K562 (cell line): Measurements from ENCODE around the gene MYOCD. TPM values are rescaled to one million over a fixed set of nuclear protein-coding genes. Genes with fewer than 3 reads are reported as not detected.

ENCODE experiments used
- CREM ChIP-seq: IDR thresholded peaks from 2 replicates; pipeline ENCODE4 v1.6.1; 2014; ENCODE audit warnings: antibody characterized with exemption, low read depth
- ESRRB ChIP-seq: fragments of 250-450 bp; sonication (Bioruptor Pico); IDR thresholded peaks from 2 replicates; pipeline ENCODE4 v1.5.0; 2020; ENCODE audit warnings: mild to moderate bottlenecking, moderate library complexity, borderline replicate concordance
- JUNB ChIP-seq: fragments of 450-650 bp; formaldehyde crosslinking; conservative IDR thresholded peaks from 2 replicates; pipeline ENCODE4 v1.4.0; 2020; ENCODE audit warnings: mild to moderate bottlenecking
- MAZ ChIP-seq, 2 experiments: fragments of 450-650 bp in 1 of 2; sonication (generic) in 1 of 2; formaldehyde crosslinking; IDR thresholded peaks in 1 of 2; conservative IDR thresholded peaks in 1 of 2; 2 replicates each; pipeline versions ENCODE4 v1.4.0 to v1.5.0; 2020; ENCODE audit warnings: mild to moderate bottlenecking in 1 of 2, missing genetic modification reagents in 1 of 2
- NFYB ChIP-seq: IDR thresholded peaks from 2 replicates; pipeline ENCODE4 v1.6.1; 2011; ENCODE audit warnings: mild to moderate bottlenecking, moderate library complexity; ENCODE audit not compliant: insufficient read length; ENCODE audit errors: extremely low read depth
- RBFOX2 ChIP-seq: fragments of 200-400 bp; formaldehyde crosslinking; IDR thresholded peaks from 2 replicates; pipeline ENCODE4 v1.6.1; 2017; ENCODE audit warnings: low read depth, mild to moderate bottlenecking, low read length, moderate library complexity
- SMAD4 ChIP-seq: fragments of 250-450 bp; sonication (Bioruptor Pico); conservative IDR thresholded peaks from 2 replicates; pipeline ENCODE4 v1.8.0; 2021; ENCODE audit warnings: inconsistent platforms, mild to moderate bottlenecking, moderate library complexity
- STAT5A ChIP-seq: IDR thresholded peaks from 2 replicates; pipeline ENCODE4 v1.6.1; 2012; ENCODE audit warnings: low read length, inconsistent platforms, borderline replicate concordance
- U2AF1 ChIP-seq: fragments of 200-400 bp; formaldehyde crosslinking; optimal IDR thresholded peaks from 2 replicates; pipeline ENCODE3; 2017; ENCODE audit warnings: mild to moderate bottlenecking, low read depth, low read length, moderate library complexity
- ZNF785 ChIP-seq: fragments of 250-450 bp; sonication (Bioruptor Pico); IDR thresholded peaks from 2 replicates; pipeline ENCODE4 v1.4.0; 2020; ENCODE audit warnings: mild to moderate bottlenecking
- polyA plus RNA-seq, 8 experiments: library from polyadenylated mRNA; depleted of rRNA in 4 of 8; stranded (reverse) in 5 of 8; unstranded in 3 of 8; fragments of >200 nt; fragmentation: Nextera tagmentation in 2 of 8; fragmentation: Illumina TruSeq in 1 of 8; extraction: Ambion mirVana in 2 of 8; extraction: Trizol in 1 of 8; gene quantifications; 2 replicates each; pipeline versions ENCODE4 v1.2.1 to v1.2.3, GENCODE V29; 2011 to 2014; ENCODE audit warnings: inconsistent platforms in 1 of 8, missing spikeins in 1 of 8
- total RNA-seq, 7 experiments: library from RNA; depleted of rRNA in 6 of 7; stranded (reverse); fragments of >200 nt in 6 of 7; fragmentation: Illumina TruSeq in 2 of 7; extraction: Trizol in 2 of 7; gene quantifications; 2 replicates each; pipeline versions ENCODE4 v1.2.1 to v1.2.3, GENCODE V29; 2011 to 2021; ENCODE audit warnings: low replicate concordance in 1 of 7
- TF ChIP-seq, protein P1 (sequence below): fragments of 450-650 bp; IDR thresholded peaks from 2 replicates; pipeline ENCODE4 v1.6.1; 2016; ENCODE audit warnings: mild to moderate bottlenecking, moderate library complexity

MYOCD gene
- total and polyA plus RNA-seq, 9 of the 15 experiments (the other 6 are each of a cell fraction or from before 2014, with no cell fraction given): not detected

DNA sequence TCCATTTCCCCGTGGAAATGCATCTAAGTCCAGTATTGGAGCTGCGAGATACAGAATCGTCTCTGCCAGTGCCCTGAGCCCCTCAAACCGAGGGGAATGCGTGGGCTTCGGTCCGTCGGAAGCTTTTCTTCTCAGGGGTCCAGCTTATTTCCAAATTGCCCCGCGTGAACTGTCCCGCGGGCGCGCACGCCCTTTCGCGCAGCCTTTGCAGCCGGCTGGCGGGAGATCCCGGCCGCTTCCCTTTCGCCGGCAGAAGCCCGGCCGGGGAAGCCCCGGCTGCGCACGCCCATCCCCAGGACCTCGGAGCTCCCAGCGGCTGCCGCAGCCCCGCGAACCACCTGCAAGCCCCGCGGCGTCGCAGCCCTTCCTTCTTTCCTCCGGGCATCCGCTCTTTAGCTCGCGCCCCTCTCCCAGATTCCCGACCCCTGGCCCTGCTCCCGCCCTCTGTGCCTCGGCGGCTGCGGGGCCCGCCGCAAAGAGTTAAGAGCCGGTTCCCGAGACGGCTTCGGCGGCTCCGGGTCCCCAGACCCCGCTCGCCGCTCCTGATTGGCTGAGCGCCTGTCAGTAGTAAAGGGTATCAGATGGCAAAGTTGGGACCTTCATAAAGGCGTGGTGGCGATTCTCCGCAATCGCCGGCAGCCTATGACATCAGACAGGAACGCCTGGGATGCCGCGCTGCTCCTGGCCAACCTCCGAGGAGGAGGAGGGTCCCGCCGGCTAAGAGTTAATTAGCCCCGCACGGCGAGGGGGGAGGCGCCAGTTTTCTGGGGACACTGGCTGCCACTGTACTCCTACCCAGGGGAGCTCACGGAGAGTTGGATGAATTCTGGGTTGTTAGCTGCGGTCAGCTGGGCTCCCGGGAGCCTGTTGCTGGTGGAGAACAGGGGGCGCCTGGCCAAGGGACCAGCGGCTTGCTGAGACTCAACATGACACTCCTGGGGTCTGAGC, at the start of gene MYOCD (continued):
- TF ChIP-seq, protein P1, sequence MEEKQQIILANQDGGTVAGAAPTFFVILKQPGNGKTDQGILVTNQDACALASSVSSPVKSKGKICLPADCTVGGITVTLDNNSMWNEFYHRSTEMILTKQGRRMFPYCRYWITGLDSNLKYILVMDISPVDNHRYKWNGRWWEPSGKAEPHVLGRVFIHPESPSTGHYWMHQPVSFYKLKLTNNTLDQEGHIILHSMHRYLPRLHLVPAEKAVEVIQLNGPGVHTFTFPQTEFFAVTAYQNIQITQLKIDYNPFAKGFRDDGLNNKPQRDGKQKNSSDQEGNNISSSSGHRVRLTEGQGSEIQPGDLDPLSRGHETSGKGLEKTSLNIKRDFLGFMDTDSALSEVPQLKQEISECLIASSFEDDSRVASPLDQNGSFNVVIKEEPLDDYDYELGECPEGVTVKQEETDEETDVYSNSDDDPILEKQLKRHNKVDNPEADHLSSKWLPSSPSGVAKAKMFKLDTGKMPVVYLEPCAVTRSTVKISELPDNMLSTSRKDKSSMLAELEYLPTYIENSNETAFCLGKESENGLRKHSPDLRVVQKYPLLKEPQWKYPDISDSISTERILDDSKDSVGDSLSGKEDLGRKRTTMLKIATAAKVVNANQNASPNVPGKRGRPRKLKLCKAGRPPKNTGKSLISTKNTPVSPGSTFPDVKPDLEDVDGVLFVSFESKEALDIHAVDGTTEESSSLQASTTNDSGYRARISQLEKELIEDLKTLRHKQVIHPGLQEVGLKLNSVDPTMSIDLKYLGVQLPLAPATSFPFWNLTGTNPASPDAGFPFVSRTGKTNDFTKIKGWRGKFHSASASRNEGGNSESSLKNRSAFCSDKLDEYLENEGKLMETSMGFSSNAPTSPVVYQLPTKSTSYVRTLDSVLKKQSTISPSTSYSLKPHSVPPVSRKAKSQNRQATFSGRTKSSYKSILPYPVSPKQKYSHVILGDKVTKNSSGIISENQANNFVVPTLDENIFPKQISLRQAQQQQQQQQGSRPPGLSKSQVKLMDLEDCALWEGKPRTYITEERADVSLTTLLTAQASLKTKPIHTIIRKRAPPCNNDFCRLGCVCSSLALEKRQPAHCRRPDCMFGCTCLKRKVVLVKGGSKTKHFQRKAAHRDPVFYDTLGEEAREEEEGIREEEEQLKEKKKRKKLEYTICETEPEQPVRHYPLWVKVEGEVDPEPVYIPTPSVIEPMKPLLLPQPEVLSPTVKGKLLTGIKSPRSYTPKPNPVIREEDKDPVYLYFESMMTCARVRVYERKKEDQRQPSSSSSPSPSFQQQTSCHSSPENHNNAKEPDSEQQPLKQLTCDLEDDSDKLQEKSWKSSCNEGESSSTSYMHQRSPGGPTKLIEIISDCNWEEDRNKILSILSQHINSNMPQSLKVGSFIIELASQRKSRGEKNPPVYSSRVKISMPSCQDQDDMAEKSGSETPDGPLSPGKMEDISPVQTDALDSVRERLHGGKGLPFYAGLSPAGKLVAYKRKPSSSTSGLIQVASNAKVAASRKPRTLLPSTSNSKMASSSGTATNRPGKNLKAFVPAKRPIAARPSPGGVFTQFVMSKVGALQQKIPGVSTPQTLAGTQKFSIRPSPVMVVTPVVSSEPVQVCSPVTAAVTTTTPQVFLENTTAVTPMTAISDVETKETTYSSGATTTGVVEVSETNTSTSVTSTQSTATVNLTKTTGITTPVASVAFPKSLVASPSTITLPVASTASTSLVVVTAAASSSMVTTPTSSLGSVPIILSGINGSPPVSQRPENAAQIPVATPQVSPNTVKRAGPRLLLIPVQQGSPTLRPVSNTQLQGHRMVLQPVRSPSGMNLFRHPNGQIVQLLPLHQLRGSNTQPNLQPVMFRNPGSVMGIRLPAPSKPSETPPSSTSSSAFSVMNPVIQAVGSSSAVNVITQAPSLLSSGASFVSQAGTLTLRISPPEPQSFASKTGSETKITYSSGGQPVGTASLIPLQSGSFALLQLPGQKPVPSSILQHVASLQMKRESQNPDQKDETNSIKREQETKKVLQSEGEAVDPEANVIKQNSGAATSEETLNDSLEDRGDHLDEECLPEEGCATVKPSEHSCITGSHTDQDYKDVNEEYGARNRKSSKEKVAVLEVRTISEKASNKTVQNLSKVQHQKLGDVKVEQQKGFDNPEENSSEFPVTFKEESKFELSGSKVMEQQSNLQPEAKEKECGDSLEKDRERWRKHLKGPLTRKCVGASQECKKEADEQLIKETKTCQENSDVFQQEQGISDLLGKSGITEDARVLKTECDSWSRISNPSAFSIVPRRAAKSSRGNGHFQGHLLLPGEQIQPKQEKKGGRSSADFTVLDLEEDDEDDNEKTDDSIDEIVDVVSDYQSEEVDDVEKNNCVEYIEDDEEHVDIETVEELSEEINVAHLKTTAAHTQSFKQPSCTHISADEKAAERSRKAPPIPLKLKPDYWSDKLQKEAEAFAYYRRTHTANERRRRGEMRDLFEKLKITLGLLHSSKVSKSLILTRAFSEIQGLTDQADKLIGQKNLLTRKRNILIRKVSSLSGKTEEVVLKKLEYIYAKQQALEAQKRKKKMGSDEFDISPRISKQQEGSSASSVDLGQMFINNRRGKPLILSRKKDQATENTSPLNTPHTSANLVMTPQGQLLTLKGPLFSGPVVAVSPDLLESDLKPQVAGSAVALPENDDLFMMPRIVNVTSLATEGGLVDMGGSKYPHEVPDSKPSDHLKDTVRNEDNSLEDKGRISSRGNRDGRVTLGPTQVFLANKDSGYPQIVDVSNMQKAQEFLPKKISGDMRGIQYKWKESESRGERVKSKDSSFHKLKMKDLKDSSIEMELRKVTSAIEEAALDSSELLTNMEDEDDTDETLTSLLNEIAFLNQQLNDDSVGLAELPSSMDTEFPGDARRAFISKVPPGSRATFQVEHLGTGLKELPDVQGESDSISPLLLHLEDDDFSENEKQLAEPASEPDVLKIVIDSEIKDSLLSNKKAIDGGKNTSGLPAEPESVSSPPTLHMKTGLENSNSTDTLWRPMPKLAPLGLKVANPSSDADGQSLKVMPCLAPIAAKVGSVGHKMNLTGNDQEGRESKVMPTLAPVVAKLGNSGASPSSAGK: no peak
- no peak for TF ChIP-seq ZNF785
- no peak for TF ChIP-seq ESRRB (CRISPR knock-in tag)
- no peak for TF ChIP-seq JUNB (CRISPR knock-in tag)
- no peak for TF ChIP-seq RBFOX2
- TF ChIP-seq CREM: no peak
- TF ChIP-seq MAZ (CRISPR knock-in tag; conservative IDR thresholded peaks at IDR 0.05 in 1 of 2, IDR thresholded peaks at IDR 0.05 in 1 of 2): no peak
- no peak for TF ChIP-seq U2AF1
- no peak for TF ChIP-seq NFYB
- TF ChIP-seq SMAD4 (CRISPR knock-in tag): no peak
- TF ChIP-seq STAT5A: no peak
